Measurements from ENCODE around the gene RPL15.
A peak's percentile ranks its signal among the peaks of the same experiment; 100 is the strongest.

RPL15 gene

DNA sequence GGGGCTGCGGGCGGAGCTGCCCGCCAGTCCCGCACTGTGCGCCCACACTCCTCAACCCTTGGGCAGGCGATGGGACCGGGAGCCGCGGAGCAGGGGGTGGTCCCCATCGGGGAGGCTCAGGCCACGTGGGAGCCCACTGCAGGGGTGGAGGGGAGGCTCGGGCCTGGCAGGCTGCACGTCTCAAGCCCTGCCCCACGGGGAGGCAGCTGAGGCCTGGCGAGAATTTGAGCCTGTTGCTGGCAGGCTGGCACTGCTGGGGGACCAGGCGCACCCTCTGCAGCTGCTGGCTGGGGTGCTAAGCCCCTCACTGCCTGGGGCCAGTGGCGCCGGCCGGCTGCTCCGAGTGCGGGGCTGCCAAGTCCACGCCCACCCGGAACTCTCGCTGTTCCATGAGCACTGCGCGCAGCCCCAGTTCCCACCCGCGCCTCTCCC lies 34.4 kb upstream of the RPL15 start:
- TF ChIP-seq, protein P1, sequence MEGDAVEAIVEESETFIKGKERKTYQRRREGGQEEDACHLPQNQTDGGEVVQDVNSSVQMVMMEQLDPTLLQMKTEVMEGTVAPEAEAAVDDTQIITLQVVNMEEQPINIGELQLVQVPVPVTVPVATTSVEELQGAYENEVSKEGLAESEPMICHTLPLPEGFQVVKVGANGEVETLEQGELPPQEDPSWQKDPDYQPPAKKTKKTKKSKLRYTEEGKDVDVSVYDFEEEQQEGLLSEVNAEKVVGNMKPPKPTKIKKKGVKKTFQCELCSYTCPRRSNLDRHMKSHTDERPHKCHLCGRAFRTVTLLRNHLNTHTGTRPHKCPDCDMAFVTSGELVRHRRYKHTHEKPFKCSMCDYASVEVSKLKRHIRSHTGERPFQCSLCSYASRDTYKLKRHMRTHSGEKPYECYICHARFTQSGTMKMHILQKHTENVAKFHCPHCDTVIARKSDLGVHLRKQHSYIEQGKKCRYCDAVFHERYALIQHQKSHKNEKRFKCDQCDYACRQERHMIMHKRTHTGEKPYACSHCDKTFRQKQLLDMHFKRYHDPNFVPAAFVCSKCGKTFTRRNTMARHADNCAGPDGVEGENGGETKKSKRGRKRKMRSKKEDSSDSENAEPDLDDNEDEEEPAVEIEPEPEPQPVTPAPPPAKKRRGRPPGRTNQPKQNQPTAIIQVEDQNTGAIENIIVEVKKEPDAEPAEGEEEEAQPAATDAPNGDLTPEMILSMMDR (conservative IDR thresholded peaks at IDR 0.05): no peak
- no peak overlapping the region for H3K27ac ChIP-seq

DNA sequence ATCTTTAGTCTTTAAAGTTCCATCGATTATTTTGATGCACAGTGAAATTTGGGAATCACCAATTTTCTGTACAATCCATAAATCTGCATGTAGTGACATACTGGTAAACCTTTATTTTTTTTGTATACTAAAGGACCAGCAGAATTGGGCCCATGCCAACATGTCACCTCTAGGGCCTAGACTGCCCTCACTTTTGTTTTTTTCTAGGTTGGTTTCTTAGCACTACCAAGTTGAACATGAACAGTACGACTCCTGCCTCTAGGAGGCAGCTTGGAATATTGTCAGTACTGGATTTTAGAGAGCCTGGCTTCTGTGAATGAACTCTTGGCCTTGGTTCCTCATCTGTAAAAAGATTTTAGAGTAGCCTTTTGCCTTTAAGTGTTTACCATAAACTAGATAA lies 32.5 kb upstream of the RPL15 start:
- H3K27ac ChIP-seq: no peak overlapping the region
- TF ChIP-seq, protein P1 (conservative IDR thresholded peaks at IDR 0.05): no peak

- TF ChIP-seq, protein P1 (conservative IDR thresholded peaks at IDR 0.05): no peak
Measured at GRCh38 chr3:23885210-23885609, 31.7 kb upstream of the RPL15 start.

GRCh38 chr3:23886311-23886710 lies 30.6 kb upstream of the RPL15 start:
- TF ChIP-seq, protein P1 (conservative IDR thresholded peaks at IDR 0.05): no peak
- H3K27ac ChIP-seq: peak overlapping the region; percentile 33

More at GRCh38 chr3:23885210-23885609, 31.7 kb upstream of the RPL15 start:
- no peak overlapping the region for H3K27ac ChIP-seq

DNA sequence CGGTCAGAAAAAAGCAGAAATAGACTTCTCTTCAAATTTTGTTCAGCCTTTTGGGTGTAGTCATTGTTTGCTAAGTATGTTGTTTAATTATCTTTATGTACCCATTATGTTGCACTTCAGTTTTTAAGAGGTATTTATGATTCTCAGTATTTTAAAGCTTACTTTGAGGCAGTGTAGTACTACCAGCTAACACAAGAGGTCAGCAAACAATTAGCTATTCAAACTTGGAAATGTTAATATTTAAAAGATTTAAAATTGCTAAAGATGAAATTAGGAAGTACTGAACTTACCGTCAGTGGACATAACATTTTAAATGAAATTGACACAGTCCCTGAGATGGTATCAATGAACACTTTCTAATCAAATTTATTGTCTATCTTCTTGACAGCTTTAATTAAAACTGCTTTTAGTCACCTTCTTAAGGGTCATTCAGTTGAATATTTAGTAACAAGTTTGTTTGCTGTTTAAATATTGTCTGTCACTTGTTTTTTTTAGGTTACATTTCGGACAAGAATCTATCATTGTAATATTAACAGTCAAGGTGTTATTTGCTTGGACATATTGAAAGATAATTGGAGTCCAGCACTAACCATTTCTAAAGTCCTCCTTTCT lies 28.2 kb upstream of the RPL15 start:
- TF ChIP-seq, protein P1 (conservative IDR thresholded peaks at IDR 0.05): peak; percentile 89
- no peak overlapping the region; the same call in 1 of the 2 replicates for H3K27ac ChIP-seq

GRCh38 chr3:23889386-23889785 lies 27.5 kb upstream of the RPL15 start:
- TF ChIP-seq, protein P1 (conservative IDR thresholded peaks at IDR 0.05): no peak
- no peak overlapping the region for H3K27ac ChIP-seq

- no peak overlapping the region for H3K27ac ChIP-seq
- TF ChIP-seq, protein P1 (conservative IDR thresholded peaks at IDR 0.05): no peak
Measured at GRCh38 chr3:23889950-23890349, 27.0 kb upstream of the RPL15 start.
